ENCODE data around the gene SSTR3. TPM values are rescaled to one million over a fixed set of nuclear protein-coding genes. Genes with fewer than 3 reads are reported as not detected.

The SSTR3 gene
- total and polyA plus RNA-seq, 9 of the 15 experiments (the other 6 are each of a cell fraction or from before 2014, with no cell fraction given), result 0.03 TPM; not detected in 8

DNA sequence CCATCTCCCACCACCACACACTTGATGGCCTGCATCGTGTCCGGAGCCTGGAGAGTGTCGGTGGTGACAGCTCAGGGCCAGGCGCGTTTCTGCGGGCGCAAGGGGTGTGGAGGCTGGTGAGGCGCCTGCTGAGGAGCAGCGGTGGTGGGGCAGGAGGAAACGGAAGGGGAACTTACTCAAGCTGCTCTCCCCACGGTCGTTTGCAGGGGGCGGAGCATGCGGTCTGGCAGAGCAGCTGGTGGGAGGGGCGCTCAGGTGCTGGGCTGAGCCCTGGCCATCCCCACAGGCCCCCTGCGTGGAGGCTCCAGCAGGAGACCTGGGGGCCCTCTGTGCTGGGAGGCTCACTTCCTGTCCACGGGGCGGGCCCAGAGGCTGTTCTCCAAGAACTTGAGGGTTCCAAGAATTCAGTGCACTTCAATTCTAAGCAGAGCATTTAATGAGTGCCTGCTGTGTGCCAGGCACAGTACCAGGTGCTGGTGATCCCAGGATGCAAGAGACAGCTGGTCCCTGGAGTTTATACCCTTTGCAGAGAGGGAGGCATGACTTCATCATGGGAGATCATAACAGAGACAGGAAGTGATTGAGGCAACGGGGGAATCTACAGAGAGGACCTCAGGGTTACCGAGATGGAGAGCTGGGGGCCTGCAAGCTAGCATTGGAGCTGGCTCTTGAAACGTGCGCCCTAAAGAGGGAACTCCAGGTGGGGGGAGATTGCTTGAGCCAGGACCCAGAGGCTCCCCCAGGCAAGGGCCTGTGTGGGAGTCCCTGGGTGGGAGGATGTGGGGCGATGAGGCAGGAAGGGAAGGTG lies 32.0 kb upstream of the SSTR3 start, which contains the start of gene RAC2 (continued):
- TF ChIP-seq ZNF609 (CRISPR knock-in tag; IDR thresholded peaks at IDR 0.05; ENCODE audit: borderline replicate concordance) (no peak), ZNF184 (CRISPR knock-in tag; IDR thresholded peaks at IDR 0.05) (no peak), ZNF263 (CRISPR knock-in tag; IDR thresholded peaks at IDR 0.05; ENCODE audit: borderline replicate concordance) (0 out of 2 replicates have a peak, but pooled peaks have one; percentile 26), MAZ (CRISPR knock-in tag; conservative IDR thresholded peaks at IDR 0.05 in 1 of 2, IDR thresholded peaks at IDR 0.05 in 1 of 2) (peak; percentile 49 to 87; a peak in 3 of 4 replicates), ARID4B (CRISPR knock-in tag; IDR thresholded peaks at IDR 0.05) (peak; percentile 55; the same call in 1 of the 2 replicates), ZFX (CRISPR knock-in tag; IDR thresholded peaks at IDR 0.05) (peak; percentile 28), SPI1 (IDR thresholded peaks at IDR 0.05; ENCODE audit: borderline replicate concordance, low read depth, low read length) (no peak), PURB (CRISPR knock-in tag; IDR thresholded peaks at IDR 0.05; ENCODE audit: low read depth) (no peak), ZBTB7A (IDR thresholded peaks at IDR 0.05; ENCODE audit: borderline replicate concordance, control insufficient read depth, low read depth, low read length) (peak; percentile 67; the same call in 1 of the 2 replicates), DIDO1 (tag; IDR thresholded peaks at IDR 0.05; ENCODE audit: low read depth) (no peak), MIER1 (IDR thresholded peaks at IDR 0.05; ENCODE audit: low read depth) (no peak), MCM5 (IDR thresholded peaks at IDR 0.05; ENCODE audit: low read depth) (no peak), RFX1 (IDR thresholded peaks at IDR 0.05) (no peak), ZBTB1 (CRISPR knock-in tag; IDR thresholded peaks at IDR 0.05; ENCODE audit: borderline replicate concordance, low read depth) (no peak), OTX1 (CRISPR knock-in tag; IDR thresholded peaks at IDR 0.05) (no peak), KAT7 (CRISPR knock-in tag; IDR thresholded peaks at IDR 0.05; ENCODE audit: borderline replicate concordance) (no peak), EGR1 (conservative IDR thresholded peaks at IDR 0.05) (0 out of 2 replicates have a peak, but pooled peaks have one; percentile 8)
- TF ChIP-seq, protein P1, sequence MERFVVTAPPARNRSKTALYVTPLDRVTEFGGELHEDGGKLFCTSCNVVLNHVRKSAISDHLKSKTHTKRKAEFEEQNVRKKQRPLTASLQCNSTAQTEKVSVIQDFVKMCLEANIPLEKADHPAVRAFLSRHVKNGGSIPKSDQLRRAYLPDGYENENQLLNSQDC (CRISPR knock-in tag; IDR thresholded peaks at IDR 0.05), result no peak

Measured in K562 (cell line).